Right cardiac atrium (tissue), 5 donors: ENCODE results near the gene AOX1. TPM values are rescaled to one million over a fixed set of nuclear protein-coding genes. Genes with fewer than 3 reads are reported as not detected.
"Not testable (repeated sequence)": the region's sequence is repeated elsewhere in the genome, so short reads cannot be mapped to it uniquely, and the experiment has no call there.

Experiments
- ATAC-seq, 2 donors: fragments of 200-7000 bp; cut with Tn5 transposase; one replicate each; pipeline versions ENCODE4 v1.8.0 to v1.9.1; 2020; ENCODE audit warnings: moderate library complexity in 2 of 2, mild to moderate bottlenecking in 1 of 2
- DNase-seq, 3 donors: peaks; one replicate each; pipeline ENCODE4 v3.0.0-alpha.2; 2020
- H3K27ac ChIP-seq: one replicate; pipeline ENCODE4 v1.5.1; 2013; ENCODE audit warnings: mild to moderate bottlenecking, low read length, control low read depth, moderate library complexity
- H3K27me3 ChIP-seq: one replicate; pipeline ENCODE4 v1.6.1; 2013; ENCODE audit not compliant: control insufficient read depth, insufficient read depth
- H3K4me1 ChIP-seq: one replicate; pipeline ENCODE4 v1.6.1; 2013; ENCODE audit warnings: low read length; ENCODE audit not compliant: control insufficient read depth, insufficient read depth
- H3K4me3 ChIP-seq: one replicate; pipeline ENCODE4 v1.5.1; 2013; ENCODE audit warnings: low read length, control low read depth
- H3K9me3 ChIP-seq: one replicate; pipeline ENCODE4 v1.6.1; 2013; ENCODE audit warnings: low read length; ENCODE audit not compliant: control insufficient read depth
- WGBS: extraction: QIAGEN DNeasy Blood & Tissue Kit; methylation state at CpG from one replicate; pipeline ENCODE4 v1.1.7; 2013; 5-methylcytosine and 5-hydroxymethylcytosine counted together
- intact Hi-C, 4 donors: fragments of 100-400 bp; cut with DNase I; formaldehyde crosslinking; loops; one replicate each; pipeline versions ENCODE4 v1.11.0 to v1.14.0; 2022 to 2023
- polyA plus RNA-seq: library from polyadenylated mRNA; stranded (reverse); fragments of 200-250 nt; gene quantifications from one replicate; pipeline ENCODE4 v1.2.3, GENCODE V29; 2013
- total RNA-seq, 4 donors: library from RNA; stranded (reverse); fragmentation: NEBNext Ultra II Directional; extraction: Animal tissue kit (Norgen Biotek cat#: 25700); gene quantifications; one replicate each; pipeline ENCODE4 v1.2.1, GENCODE V29; 2021
- donor health status: healthy with polysubstance abuse.
- donor health status: DM: no; HTN: yes; CAD: no.
- donor health status: DM: no; HTN: no; CAD: no.
- donor health status: DM: no; HTN: yes; CAD: no; lungs with severe emphysema.
- donor health status: DM: yes; HTN: yes; CAD: no.

AOX1 gene
- total and polyA plus RNA-seq, 5 donors: 7.2 to 36.0 (median 17.3) TPM

DNA sequence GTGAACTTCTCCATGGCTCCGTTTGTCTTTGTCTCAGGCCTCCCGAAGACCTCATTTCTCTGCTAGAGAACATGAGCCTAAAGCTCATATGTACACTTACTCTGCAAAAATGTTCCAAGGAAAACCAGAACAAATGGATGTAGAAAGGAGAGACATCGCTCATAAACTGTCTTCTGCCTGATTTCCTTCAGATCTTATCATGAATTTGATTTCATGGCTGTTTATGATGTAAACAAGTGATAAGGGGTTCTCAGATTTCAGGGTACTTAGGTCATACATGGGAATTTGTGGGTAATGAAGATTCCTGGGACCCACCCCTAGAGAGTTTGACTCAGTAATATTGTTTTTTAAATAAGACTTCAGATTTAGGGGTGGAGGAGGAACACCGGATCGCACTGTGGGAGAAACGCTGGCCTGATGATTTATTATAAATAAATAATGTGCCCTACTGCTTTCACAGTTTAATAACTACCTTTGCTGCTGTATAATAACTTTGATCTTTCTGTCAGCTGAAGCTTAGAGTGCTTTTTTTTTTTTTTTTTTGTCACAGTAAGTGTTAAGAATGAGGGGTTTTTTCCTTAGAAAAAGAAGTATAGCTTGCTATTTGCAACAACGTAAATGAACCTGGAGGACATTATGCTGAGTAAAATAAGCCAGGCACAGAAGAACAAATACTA is 14.9 kb downstream of the AOX1 start:
- 84% methylated on average over 7 of the region's 7 CpGs for WGBS
- Histone ChIP-seq H3K9me3 (no peaks in the 10 kb centered on the region), H3K27me3 (no peaks in the 10 kb centered on the region), H3K27ac (no peak overlapping the region), H3K4me1 (no peaks in the 10 kb centered on the region), H3K4me3 (no peak overlapping the region)
- intact Hi-C loops: no loop called here
- DNase-seq (no peak), ATAC-seq (no peak)

DNA sequence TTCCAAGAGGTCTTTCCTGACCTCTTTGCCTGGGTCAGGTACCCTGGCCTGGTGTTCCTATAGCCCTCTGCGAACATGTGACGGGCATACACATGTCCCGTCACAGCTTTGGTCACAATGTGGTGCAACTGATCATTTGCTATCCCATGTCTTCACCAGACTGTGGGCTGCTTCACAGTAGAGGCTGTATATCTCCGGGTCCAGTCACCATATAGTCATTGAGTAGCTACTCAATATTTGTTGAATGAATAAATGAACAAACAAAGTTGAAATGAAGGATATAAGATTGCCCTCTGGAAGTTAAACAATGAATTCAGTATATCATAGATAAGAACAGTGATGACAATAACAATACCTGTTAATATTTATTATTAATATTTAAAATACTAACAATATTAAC is 16.8 kb downstream of the AOX1 start:
- DNase-seq (no peak), ATAC-seq (no peak)
- no peaks in the 10 kb centered on the region for H3K27me3 ChIP-seq
- no peaks in the 10 kb centered on the region for H3K9me3 ChIP-seq
- 92% methylated on average over 4 of the region's 4 CpGs for WGBS
- intact Hi-C loops: no loop called here
- H3K27ac ChIP-seq: no peak overlapping the region
- no peak overlapping the region for H3K4me3 ChIP-seq
- H3K4me1 ChIP-seq: no peaks in the 10 kb centered on the region

- H3K4me3 ChIP-seq: no peak overlapping the region
- no peak for DNase-seq
- H3K27ac ChIP-seq: no peak overlapping the region
- no peaks in the 10 kb centered on the region for H3K9me3 ChIP-seq
- H3K4me1 ChIP-seq: no peaks in the 10 kb centered on the region
- no peaks in the 10 kb centered on the region for H3K27me3 ChIP-seq
- WGBS: 65% methylated on average over 3 of the region's 3 CpGs
- intact Hi-C loops: no loop called here
- ATAC-seq: no peak
Observed at GRCh38 chr2:200603972-200604371, 18.2 kb downstream of the AOX1 start.

DNA sequence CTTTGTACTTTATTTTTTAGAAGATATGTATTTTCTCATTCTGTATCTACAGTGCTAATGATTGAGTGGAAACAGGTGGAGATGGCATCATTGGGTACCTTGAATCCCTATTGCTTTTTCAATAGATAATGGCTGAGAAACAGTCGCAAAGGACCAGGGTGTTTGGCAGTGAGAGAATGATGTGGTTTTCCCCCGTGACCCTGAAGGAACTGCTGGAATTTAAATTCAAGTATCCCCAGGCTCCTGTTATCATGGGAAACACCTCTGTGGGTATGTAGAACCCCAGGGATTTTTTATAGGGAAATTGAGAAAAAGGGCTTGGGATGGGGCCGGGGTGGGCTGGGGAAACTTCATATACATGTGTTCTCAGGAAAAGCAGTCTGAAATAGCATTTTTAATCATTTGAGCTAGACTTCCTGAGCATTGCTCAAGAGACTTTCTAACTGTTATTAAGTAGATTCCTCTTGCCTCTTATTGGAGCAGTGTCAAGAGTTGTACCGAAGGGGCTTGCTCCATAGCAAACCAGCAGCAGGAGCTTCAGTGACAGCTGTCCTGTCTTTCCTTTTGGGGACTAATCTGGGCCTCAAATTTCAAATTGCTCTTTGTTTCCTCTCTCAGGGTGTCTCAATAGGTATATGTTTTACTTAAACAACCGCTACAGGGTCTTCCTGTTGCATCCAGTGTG is 18.9 kb downstream of the AOX1 start:
- Histone ChIP-seq H3K4me1 (no peaks in the 10 kb centered on the region), H3K27ac (no peak overlapping the region)
- no peak for ATAC-seq

DNA sequence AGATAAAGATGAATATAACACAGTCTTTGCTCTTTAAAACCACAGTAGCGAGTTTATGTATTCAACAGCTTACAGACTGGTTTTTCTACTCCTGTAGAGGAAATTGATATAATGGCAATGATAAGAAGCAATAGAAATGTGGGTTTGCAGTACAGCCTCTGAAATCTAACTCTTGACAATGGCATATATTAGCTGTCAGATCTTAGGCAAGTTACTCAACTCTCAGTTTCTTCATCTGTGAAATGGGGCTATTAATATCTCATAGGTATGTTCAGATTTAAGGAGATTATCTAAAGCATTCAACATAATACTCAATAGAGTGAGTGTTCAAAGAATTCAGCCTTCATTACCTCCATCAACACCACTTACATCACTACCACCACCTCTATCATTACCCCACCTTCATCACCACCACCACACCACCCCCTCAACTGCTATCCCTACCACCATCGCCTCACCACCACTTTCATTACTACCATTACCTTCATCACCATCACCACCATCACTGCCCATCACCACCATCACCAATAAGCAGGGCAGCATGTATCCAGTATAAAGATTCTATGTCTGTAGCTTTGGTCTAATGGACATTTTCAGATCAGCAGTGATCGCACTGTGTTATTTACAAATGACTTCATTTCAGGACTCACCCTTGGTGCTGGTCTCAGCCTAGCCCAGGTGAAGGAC is 22.7 kb downstream of the AOX1 start:
- intact Hi-C loops: no loop called here
- no peak for ATAC-seq
- no peak overlapping the region for H3K4me3 ChIP-seq
- no peaks in the 10 kb centered on the region for H3K27me3 ChIP-seq
- H3K9me3 ChIP-seq: no peaks in the 10 kb centered on the region
- WGBS: 74% methylated on average over 3 of the region's 3 CpGs
- no peak for DNase-seq
- H3K27ac ChIP-seq: no peak overlapping the region
- H3K4me1 ChIP-seq: no peaks in the 10 kb centered on the region

More for the DNA sequence above, 18.9 kb downstream of the AOX1 start:
- no peak for DNase-seq
- H3K4me3 ChIP-seq: no peak overlapping the region
- H3K9me3 ChIP-seq: no peaks in the 10 kb centered on the region
- no peaks in the 10 kb centered on the region for H3K27me3 ChIP-seq
- intact Hi-C loops: no loop called here
- 58% methylated on average over 5 of the region's 5 CpGs for WGBS

DNA sequence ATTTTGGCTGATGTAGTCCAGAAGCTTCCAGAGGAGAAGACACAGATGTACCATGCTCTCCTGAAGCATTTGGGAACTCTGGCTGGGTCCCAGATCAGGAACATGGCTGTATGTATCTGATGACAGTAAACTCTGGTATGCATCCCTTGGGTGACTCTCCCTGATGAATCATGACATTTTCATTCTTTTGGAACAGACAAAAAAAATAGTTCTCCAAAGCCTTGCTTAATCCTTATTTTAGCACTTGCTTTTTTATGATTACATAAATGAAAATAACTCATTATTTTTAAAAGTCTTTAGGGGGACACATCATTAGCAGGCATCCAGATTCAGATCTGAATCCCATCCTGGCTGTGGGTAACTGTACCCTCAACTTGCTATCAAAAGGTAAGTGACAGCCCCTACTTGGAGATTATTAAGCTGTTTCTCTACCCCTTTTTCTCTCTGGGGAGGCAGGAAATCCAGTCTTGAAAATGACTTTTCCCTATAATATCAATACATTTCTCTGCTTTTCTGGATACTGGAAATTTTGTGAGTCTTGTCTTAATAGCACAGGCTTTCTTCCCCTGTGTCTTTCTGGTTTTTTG is 23.3 kb downstream of the AOX1 start:
- Histone ChIP-seq H3K27me3 (no peaks in the 10 kb centered on the region), H3K4me3 (no peak overlapping the region), H3K27ac (no peak overlapping the region), H3K4me1 (no peaks in the 10 kb centered on the region), H3K9me3 (no peaks in the 10 kb centered on the region)
- peak in 1 of 2 donors; percentile 48 for ATAC-seq
- DNase-seq: peak in 1 of 3 donors; percentile 32
- intact Hi-C loops: no loop called here

GRCh38 chr2:200610217-200610616 is 24.4 kb downstream of the AOX1 start:
- H3K27me3 ChIP-seq, H3K4me3 ChIP-seq, ATAC-seq, H3K27ac ChIP-seq, H3K9me3 ChIP-seq, DNase-seq, H3K4me1 ChIP-seq, intact Hi-C loops: not testable (repeated sequence)
- 89% methylated on average over 3 of the region's 3 CpGs for WGBS

DNA sequence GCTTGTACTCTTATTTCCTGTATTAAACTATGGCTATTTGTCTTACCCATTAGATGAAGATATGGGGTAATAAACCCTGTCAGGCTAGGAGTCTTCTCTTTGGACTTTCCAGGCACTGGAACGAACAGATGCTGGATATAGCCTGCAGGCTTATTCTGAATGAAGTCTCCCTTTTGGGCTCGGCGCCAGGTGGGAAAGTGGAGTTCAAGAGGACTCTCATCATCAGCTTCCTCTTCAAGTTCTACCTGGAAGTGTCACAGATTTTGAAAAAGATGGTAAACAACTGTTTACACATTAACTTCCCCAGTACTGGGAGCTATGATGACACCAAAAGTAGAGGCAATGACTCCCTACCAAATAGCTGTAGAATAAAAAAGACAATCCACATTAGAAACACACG is 27.9 kb downstream of the AOX1 start:
- intact Hi-C loops: no loop called here
- Histone ChIP-seq H3K27ac (no peak overlapping the region), H3K9me3 (no peaks in the 10 kb centered on the region), H3K4me1 (no peaks in the 10 kb centered on the region), H3K4me3 (no peak overlapping the region), H3K27me3 (no peaks in the 10 kb centered on the region)
- DNase-seq: no peak
- no peak for ATAC-seq
- 87% methylated on average over 4 of the region's 4 CpGs for WGBS

GRCh38 chr2:200614249-200614648 is 28.4 kb downstream of the AOX1 start:
- Histone ChIP-seq H3K4me1 (no peaks in the 10 kb centered on the region), H3K27ac (no peak overlapping the region), H3K27me3 (no peaks in the 10 kb centered on the region), H3K9me3 (no peaks in the 10 kb centered on the region), H3K4me3 (no peak overlapping the region)
- 87% methylated on average over 2 of the region's 2 CpGs for WGBS
- ATAC-seq: no peak
- intact Hi-C loops: no loop called here
- no peak for DNase-seq

DNA sequence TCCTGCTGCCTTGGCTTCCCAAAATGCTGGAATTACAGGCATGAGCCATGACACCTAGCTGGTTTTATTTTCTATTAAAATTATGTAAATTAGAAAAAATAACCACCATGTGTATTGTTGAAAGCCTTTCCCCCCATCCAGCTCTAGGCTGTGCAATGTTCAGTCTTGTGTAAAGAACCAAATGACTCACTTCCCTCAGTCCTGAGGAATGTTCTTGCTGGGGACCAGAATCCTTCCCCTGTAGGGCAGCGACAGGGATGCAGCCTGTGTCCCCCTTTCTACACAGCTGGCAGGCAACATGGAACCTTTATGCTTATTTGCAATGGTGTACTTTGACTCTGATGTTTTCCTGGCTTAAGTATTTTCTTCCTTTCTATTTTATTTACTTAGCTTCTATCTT is 29.4 kb downstream of the AOX1 start:
- Histone ChIP-seq H3K27me3 (no peaks in the 10 kb centered on the region), H3K4me3 (no peak overlapping the region), H3K27ac (no peak overlapping the region), H3K4me1 (no peaks in the 10 kb centered on the region), H3K9me3 (no peaks in the 10 kb centered on the region)
- 80% methylated on average over 1 of the region's 1 CpG for WGBS
- DNase-seq (no peak), ATAC-seq (no peak)
- intact Hi-C loops: loop anchor here in 1 of 4 donors (5.0 kb wide), 1 partner anchor 87 kb away; no protein-coding TSS in a partner anchor

DNA sequence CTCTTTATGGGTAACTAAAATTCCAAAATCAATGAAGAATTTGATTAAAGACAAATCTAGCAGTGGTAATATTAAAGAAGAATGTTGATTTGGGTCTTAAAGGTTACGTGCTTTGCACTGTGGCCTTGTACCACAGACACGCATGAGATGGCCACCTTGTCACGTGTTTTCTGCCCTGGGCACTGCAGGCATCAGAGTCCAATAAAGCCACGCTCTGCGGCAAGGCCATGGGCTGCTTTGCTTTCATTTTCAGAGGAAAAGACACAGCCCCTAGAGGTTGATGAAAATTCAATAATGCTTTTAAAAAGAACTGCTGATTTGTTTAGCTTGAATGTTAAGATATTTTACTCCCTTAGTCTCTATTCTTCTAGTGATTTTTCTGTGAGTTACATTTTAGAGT is 30.4 kb downstream of the AOX1 start:
- no peak for DNase-seq

More for the DNA sequence above, 30.4 kb downstream of the AOX1 start:
- Histone ChIP-seq H3K27me3 (no peaks in the 10 kb centered on the region), H3K4me3 (no peak overlapping the region), H3K9me3 (no peaks in the 10 kb centered on the region), H3K4me1 (no peaks in the 10 kb centered on the region), H3K27ac (no peak overlapping the region)
- 76% methylated on average over 5 of the region's 5 CpGs for WGBS
- intact Hi-C loops: loop anchor here in 1 of 4 donors (5.0 kb wide), 1 partner anchor 86 kb away; no protein-coding TSS in a partner anchor
- no peak for ATAC-seq
